ENCODE data around the gene IL31RA. TPM values are rescaled to one million over a fixed set of nuclear protein-coding genes. Genes with fewer than 3 reads are reported as not detected.

The IL31RA gene
- polyA plus RNA-seq, 2 of the 4 experiments (the other 2 are of a cell fraction) = 0.94 to 2.0 TPM

DNA sequence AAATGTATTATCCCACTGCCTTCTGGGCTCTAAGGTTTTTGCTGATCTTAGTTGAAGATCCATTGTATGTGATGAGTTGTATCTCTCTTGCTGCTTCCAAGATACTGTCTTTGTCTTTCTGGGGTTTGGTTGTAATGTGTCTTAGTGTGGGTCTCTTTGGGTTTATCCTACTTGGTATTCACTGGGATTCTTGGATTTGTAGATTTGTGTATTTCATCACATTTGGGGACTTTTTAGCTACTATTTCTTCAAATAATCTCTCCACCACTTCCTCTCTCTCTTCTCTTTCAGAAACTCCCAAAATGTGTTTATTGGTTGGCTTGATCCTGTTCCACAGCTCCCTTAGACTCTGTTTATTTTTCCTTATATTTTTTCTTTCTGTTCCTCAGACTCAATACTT, 26.5 kb downstream of the IL31RA start:
- ATAC-seq = no peak
- CTCF ChIA-PET = interaction anchor here (0.6 to 1.3 kb wide), 2 partner anchors 9 to 334 kb away, joined by 3 to 4 read pairs; no protein-coding TSS in a partner anchor
- Histone ChIP-seq H3K9me3 (peaks cover 11% of the 10 kb centered on the region; the same call in 1 of the 3 replicates), H3K4me3 (no peak overlapping the region), H3K27ac (no peak overlapping the region), H3K4me2 (no peak overlapping the region), H3K4me1 (no peaks in the 10 kb centered on the region)
- FAIRE-seq = no peak
- POLR2A ChIA-PET = no interaction called here
- TF ChIP-seq HDAC2 (IDR thresholded peaks at IDR 0.05) (no peak), KDM1A (IDR thresholded peaks at IDR 0.05; ENCODE audit: low read depth) (no peak), FOSL2 (IDR thresholded peaks at IDR 0.05) (no peak), FOSL2 (CRISPR knock-in tag; IDR thresholded peaks at IDR 0.05) (no peak), RARB (CRISPR knock-in tag; IDR thresholded peaks at IDR 0.05) (no peak), HOXB13 (CRISPR knock-in tag; IDR thresholded peaks at IDR 0.05; ENCODE audit: low read depth) (no peak), NR3C1 (IDR thresholded peaks at IDR 0.05) (no peak), JUN (IDR thresholded peaks at IDR 0.05) (no peak)
- TF ChIP-seq, protein P1, sequence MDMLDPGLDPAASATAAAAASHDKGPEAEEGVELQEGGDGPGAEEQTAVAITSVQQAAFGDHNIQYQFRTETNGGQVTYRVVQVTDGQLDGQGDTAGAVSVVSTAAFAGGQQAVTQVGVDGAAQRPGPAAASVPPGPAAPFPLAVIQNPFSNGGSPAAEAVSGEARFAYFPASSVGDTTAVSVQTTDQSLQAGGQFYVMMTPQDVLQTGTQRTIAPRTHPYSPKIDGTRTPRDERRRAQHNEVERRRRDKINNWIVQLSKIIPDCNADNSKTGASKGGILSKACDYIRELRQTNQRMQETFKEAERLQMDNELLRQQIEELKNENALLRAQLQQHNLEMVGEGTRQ (IDR thresholded peaks at IDR 0.05) = no peak
- TF ChIP-seq, protein P2, sequence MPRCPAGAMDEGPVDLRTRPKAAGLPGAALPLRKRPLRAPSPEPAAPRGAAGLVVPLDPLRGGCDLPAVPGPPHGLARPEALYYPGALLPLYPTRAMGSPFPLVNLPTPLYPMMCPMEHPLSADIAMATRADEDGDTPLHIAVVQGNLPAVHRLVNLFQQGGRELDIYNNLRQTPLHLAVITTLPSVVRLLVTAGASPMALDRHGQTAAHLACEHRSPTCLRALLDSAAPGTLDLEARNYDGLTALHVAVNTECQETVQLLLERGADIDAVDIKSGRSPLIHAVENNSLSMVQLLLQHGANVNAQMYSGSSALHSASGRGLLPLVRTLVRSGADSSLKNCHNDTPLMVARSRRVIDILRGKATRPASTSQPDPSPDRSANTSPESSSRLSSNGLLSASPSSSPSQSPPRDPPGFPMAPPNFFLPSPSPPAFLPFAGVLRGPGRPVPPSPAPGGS (IDR thresholded peaks at IDR 0.05) = no peak
- TF ChIP-seq, protein P3, sequence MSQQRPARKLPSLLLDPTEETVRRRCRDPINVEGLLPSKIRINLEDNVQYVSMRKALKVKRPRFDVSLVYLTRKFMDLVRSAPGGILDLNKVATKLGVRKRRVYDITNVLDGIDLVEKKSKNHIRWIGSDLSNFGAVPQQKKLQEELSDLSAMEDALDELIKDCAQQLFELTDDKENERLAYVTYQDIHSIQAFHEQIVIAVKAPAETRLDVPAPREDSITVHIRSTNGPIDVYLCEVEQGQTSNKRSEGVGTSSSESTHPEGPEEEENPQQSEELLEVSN (IDR thresholded peaks at IDR 0.05; ENCODE audit: borderline replicate concordance, low read depth) = no peak
- TF ChIP-seq, protein P4, sequence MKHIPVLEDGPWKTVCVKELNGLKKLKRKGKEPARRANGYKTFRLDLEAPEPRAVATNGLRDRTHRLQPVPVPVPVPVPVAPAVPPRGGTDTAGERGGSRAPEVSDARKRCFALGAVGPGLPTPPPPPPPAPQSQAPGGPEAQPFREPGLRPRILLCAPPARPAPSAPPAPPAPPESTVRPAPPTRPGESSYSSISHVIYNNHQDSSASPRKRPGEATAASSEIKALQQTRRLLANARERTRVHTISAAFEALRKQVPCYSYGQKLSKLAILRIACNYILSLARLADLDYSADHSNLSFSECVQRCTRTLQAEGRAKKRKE (CRISPR knock-in tag; IDR thresholded peaks at IDR 0.05; ENCODE audit: low read depth) = no peak
- TF ChIP-seq, protein P5, sequence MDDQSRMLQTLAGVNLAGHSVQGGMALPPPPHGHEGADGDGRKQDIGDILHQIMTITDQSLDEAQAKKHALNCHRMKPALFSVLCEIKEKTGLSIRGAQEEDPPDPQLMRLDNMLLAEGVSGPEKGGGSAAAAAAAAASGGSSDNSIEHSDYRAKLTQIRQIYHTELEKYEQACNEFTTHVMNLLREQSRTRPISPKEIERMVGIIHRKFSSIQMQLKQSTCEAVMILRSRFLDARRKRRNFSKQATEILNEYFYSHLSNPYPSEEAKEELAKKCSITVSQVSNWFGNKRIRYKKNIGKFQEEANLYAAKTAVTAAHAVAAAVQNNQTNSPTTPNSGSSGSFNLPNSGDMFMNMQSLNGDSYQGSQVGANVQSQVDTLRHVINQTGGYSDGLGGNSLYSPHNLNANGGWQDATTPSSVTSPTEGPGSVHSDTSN (IDR thresholded peaks at IDR 0.05) = no peak
- no peak for DNase-seq (ENCODE audit: low read depth in 1 of 2, low spot score in 1 of 2)

DNA sequence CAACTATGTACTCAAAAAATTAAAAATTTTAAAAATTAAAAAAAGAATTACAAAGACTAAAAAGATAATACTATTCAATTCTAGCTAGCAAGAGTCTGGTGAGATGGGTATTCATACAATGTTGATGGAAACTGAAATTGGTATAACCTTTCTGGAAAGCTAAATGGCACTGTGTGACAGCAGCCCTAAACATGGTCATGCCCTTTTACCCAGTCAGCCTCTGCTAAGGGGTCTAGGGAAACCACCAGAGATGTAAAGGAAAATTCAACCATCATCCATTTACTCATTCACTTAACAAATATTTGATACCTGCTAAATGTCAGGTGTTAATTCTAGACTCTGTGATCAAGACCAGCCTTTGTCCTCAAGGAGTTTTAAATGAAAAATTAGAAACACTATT, 29.3 kb downstream of the IL31RA start:
- no peak overlapping the region for H3K4me2 ChIP-seq
- FAIRE-seq (no peak), DNase-seq (ENCODE audit: low read depth in 1 of 2, low spot score in 1 of 2) (no peak), ATAC-seq (no peak)
- no peak overlapping the region for H3K4me3 ChIP-seq
- POLR2A ChIA-PET = no interaction called here
- H3K4me1 ChIP-seq = no peaks in the 10 kb centered on the region
- no peak overlapping the region for H3K27ac ChIP-seq
- TF ChIP-seq FOSL2 (IDR thresholded peaks at IDR 0.05) (no peak), FOSL2 (CRISPR knock-in tag; IDR thresholded peaks at IDR 0.05) (no peak), BHLHE40 (IDR thresholded peaks at IDR 0.05; ENCODE audit: low read depth, low read length) (no peak), POLR2AphosphoS2 (conservative IDR thresholded peaks at IDR 0.05; ENCODE audit: low read length) (no peak), RARB (CRISPR knock-in tag; IDR thresholded peaks at IDR 0.05) (no peak), ZSCAN20 (CRISPR knock-in tag; IDR thresholded peaks at IDR 0.05) (no peak), RAD21 (conservative IDR thresholded peaks at IDR 0.05 in 1 of 2, IDR thresholded peaks at IDR 0.05 in 1 of 2) (no peak), HEYL (CRISPR knock-in tag; IDR thresholded peaks at IDR 0.05) (no peak), RNF2 (IDR thresholded peaks at IDR 0.05; ENCODE audit: borderline replicate concordance, low read depth) (no peak), EHF (CRISPR knock-in tag; IDR thresholded peaks at IDR 0.05) (no peak), HDAC2 (IDR thresholded peaks at IDR 0.05) (no peak)
- TF ChIP-seq, protein P2 (IDR thresholded peaks at IDR 0.05) = no peak
- H3K9me3 ChIP-seq = peaks cover 11% of the 10 kb centered on the region; the same call in 1 of the 3 replicates
- CTCF ChIA-PET = interaction anchor here (0.7 kb wide), 1 partner anchor 8 kb away, joined by 3 read pairs; no protein-coding TSS in a partner anchor

Measured in A549 (cell line).